ENCODE data around the gene KCND1.
"Not testable (repeated sequence)": the region's sequence is repeated elsewhere in the genome, so short reads cannot be mapped to it uniquely, and the experiment has no call there.

The KCND1 gene

GRCh38 chrX:48983896-48984295 lies 12.3 kb upstream of the KCND1 start:
- DNase-seq (ENCODE audit: low read depth, low spot score), result no peak

GRCh38 chrX:48983081-48983480 lies 11.4 kb upstream of the KCND1 start:
- H3K27me3 ChIP-seq (ENCODE audit: insufficient read depth, insufficient read length), result no peaks in the 10 kb centered on the region
- no peaks in the 10 kb centered on the region for H3K9me3 ChIP-seq (ENCODE audit: insufficient read depth, low read length)
- no peak for DNase-seq (ENCODE audit: low read depth, low spot score)
- H3K4me1 ChIP-seq (ENCODE audit: insufficient read depth, insufficient read length), result no peaks in the 10 kb centered on the region
- no peak overlapping the region for H3K4me3 ChIP-seq (ENCODE audit: insufficient read length, low read depth)
- TF ChIP-seq SUZ12 (IDR thresholded peaks at IDR 0.05; ENCODE audit: extremely low read depth, insufficient read depth, insufficient read length) (no peak), YY1 (IDR thresholded peaks at IDR 0.05; ENCODE audit: insufficient read depth, insufficient read length) (no peak), ZNF274 (IDR thresholded peaks at IDR 0.05; ENCODE audit: low read depth, low read length) (no peak)
- no peak overlapping the region for H3K9ac ChIP-seq (ENCODE audit: insufficient read length, low read depth)
- peaks cover 61% of the 10 kb centered on the region for H3K36me3 ChIP-seq (ENCODE audit: insufficient read depth, insufficient read length, low read length)

More at GRCh38 chrX:48983896-48984295, 12.3 kb upstream of the KCND1 start:
- H3K4me3 ChIP-seq (ENCODE audit: insufficient read length, low read depth), result no peak overlapping the region
- H3K36me3 ChIP-seq (ENCODE audit: insufficient read depth, insufficient read length, low read length), result peaks cover 63% of the 10 kb centered on the region
- no peak overlapping the region for H3K9ac ChIP-seq (ENCODE audit: insufficient read length, low read depth)
- no peaks in the 10 kb centered on the region for H3K27me3 ChIP-seq (ENCODE audit: insufficient read depth, insufficient read length)
- no peaks in the 10 kb centered on the region for H3K4me1 ChIP-seq (ENCODE audit: insufficient read depth, insufficient read length)
- no peaks in the 10 kb centered on the region for H3K9me3 ChIP-seq (ENCODE audit: insufficient read depth, low read length)
- no peak for TF ChIP-seq SUZ12 (IDR thresholded peaks at IDR 0.05; ENCODE audit: extremely low read depth, insufficient read depth, insufficient read length)
- no peak for TF ChIP-seq YY1 (IDR thresholded peaks at IDR 0.05; ENCODE audit: insufficient read depth, insufficient read length)
- TF ChIP-seq ZNF274 (IDR thresholded peaks at IDR 0.05; ENCODE audit: low read depth, low read length), result no peak

- DNase-seq (ENCODE audit: low read depth, low spot score), result no peak
- peaks cover 68% of the 10 kb centered on the region for H3K36me3 ChIP-seq (ENCODE audit: insufficient read depth, insufficient read length, low read length)
- H3K9me3 ChIP-seq (ENCODE audit: insufficient read depth, low read length), result no peaks in the 10 kb centered on the region
- peak overlapping the region; percentile 17 for H3K9ac ChIP-seq (ENCODE audit: insufficient read length, low read depth)
- H3K27me3 ChIP-seq (ENCODE audit: insufficient read depth, insufficient read length), result no peaks in the 10 kb centered on the region
- no peak overlapping the region for H3K4me3 ChIP-seq (ENCODE audit: insufficient read length, low read depth)
- H3K4me1 ChIP-seq (ENCODE audit: insufficient read depth, insufficient read length), result no peaks in the 10 kb centered on the region
- no peak for TF ChIP-seq SUZ12 (IDR thresholded peaks at IDR 0.05; ENCODE audit: extremely low read depth, insufficient read depth, insufficient read length)
- TF ChIP-seq ZNF274 (IDR thresholded peaks at IDR 0.05; ENCODE audit: low read depth, low read length), result no peak
- no peak for TF ChIP-seq YY1 (IDR thresholded peaks at IDR 0.05; ENCODE audit: insufficient read depth, insufficient read length)
Observed at GRCh38 chrX:48981178-48981577, 9.5 kb upstream of the KCND1 start.

GRCh38 chrX:48980341-48980740 lies 8.7 kb upstream of the KCND1 start:
- DNase-seq (ENCODE audit: low read depth, low spot score); H3K9me3 ChIP-seq (ENCODE audit: insufficient read depth, low read length); H3K4me1 ChIP-seq (ENCODE audit: insufficient read depth, insufficient read length); H3K4me3 ChIP-seq (ENCODE audit: insufficient read length, low read depth); H3K9ac ChIP-seq (ENCODE audit: insufficient read length, low read depth); H3K27me3 ChIP-seq (ENCODE audit: insufficient read depth, insufficient read length): not testable (repeated sequence)
- peaks cover 72% of the 10 kb centered on the region for H3K36me3 ChIP-seq (ENCODE audit: insufficient read depth, insufficient read length, low read length)

- H3K9me3 ChIP-seq (ENCODE audit: insufficient read depth, low read length), result no peaks in the 10 kb centered on the region
- no peak overlapping the region for H3K9ac ChIP-seq (ENCODE audit: insufficient read length, low read depth)
- H3K36me3 ChIP-seq (ENCODE audit: insufficient read depth, insufficient read length, low read length), result peaks cover 75% of the 10 kb centered on the region
- H3K27me3 ChIP-seq (ENCODE audit: insufficient read depth, insufficient read length), result no peaks in the 10 kb centered on the region
- DNase-seq (ENCODE audit: low read depth, low spot score), result no peak
- H3K4me3 ChIP-seq (ENCODE audit: insufficient read length, low read depth), result no peak overlapping the region
- H3K4me1 ChIP-seq (ENCODE audit: insufficient read depth, insufficient read length), result no peaks in the 10 kb centered on the region
- TF ChIP-seq YY1 (IDR thresholded peaks at IDR 0.05; ENCODE audit: insufficient read depth, insufficient read length) (no peak), SUZ12 (IDR thresholded peaks at IDR 0.05; ENCODE audit: extremely low read depth, insufficient read depth, insufficient read length) (no peak), ZNF274 (IDR thresholded peaks at IDR 0.05; ENCODE audit: low read depth, low read length) (no peak)
Observed at GRCh38 chrX:48978226-48978625, 6.6 kb upstream of the KCND1 start.

GRCh38 chrX:48976086-48976485 lies 4.4 kb upstream of the KCND1 start:
- Histone ChIP-seq H3K9me3 (ENCODE audit: insufficient read depth, low read length) (no peaks in the 10 kb centered on the region), H3K36me3 (ENCODE audit: insufficient read depth, insufficient read length, low read length) (peaks cover 58% of the 10 kb centered on the region), H3K4me1 (ENCODE audit: insufficient read depth, insufficient read length) (no peaks in the 10 kb centered on the region), H3K9ac (ENCODE audit: insufficient read length, low read depth) (no peak overlapping the region), H3K4me3 (ENCODE audit: insufficient read length, low read depth) (no peak overlapping the region), H3K27me3 (ENCODE audit: insufficient read depth, insufficient read length) (no peaks in the 10 kb centered on the region)
- no peak for TF ChIP-seq YY1 (IDR thresholded peaks at IDR 0.05; ENCODE audit: insufficient read depth, insufficient read length)
- TF ChIP-seq ZNF274 (IDR thresholded peaks at IDR 0.05; ENCODE audit: low read depth, low read length), result no peak
- no peak for TF ChIP-seq SUZ12 (IDR thresholded peaks at IDR 0.05; ENCODE audit: extremely low read depth, insufficient read depth, insufficient read length)
- no peak for DNase-seq (ENCODE audit: low read depth, low spot score)

GRCh38 chrX:48975541-48975940 lies 3.9 kb upstream of the KCND1 start:
- Histone ChIP-seq H3K9me3 (ENCODE audit: insufficient read depth, low read length) (no peaks in the 10 kb centered on the region), H3K9ac (ENCODE audit: insufficient read length, low read depth) (no peak overlapping the region), H3K27me3 (ENCODE audit: insufficient read depth, insufficient read length) (no peaks in the 10 kb centered on the region), H3K4me1 (ENCODE audit: insufficient read depth, insufficient read length) (no peaks in the 10 kb centered on the region), H3K36me3 (ENCODE audit: insufficient read depth, insufficient read length, low read length) (peaks cover 56% of the 10 kb centered on the region), H3K4me3 (ENCODE audit: insufficient read length, low read depth) (no peak overlapping the region)
- TF ChIP-seq YY1 (IDR thresholded peaks at IDR 0.05; ENCODE audit: insufficient read depth, insufficient read length) (no peak), ZNF274 (IDR thresholded peaks at IDR 0.05; ENCODE audit: low read depth, low read length) (no peak), SUZ12 (IDR thresholded peaks at IDR 0.05; ENCODE audit: extremely low read depth, insufficient read depth, insufficient read length) (no peak)
- DNase-seq (ENCODE audit: low read depth, low spot score), result no peak

GRCh38 chrX:48975041-48975440 lies 3.4 kb upstream of the KCND1 start:
- no peaks in the 10 kb centered on the region for H3K4me1 ChIP-seq (ENCODE audit: insufficient read depth, insufficient read length)
- peaks cover 53% of the 10 kb centered on the region for H3K36me3 ChIP-seq (ENCODE audit: insufficient read depth, insufficient read length, low read length)
- no peak overlapping the region for H3K9ac ChIP-seq (ENCODE audit: insufficient read length, low read depth)
- no peaks in the 10 kb centered on the region for H3K27me3 ChIP-seq (ENCODE audit: insufficient read depth, insufficient read length)
- H3K4me3 ChIP-seq (ENCODE audit: insufficient read length, low read depth), result no peak overlapping the region
- DNase-seq (ENCODE audit: low read depth, low spot score), result no peak
- H3K9me3 ChIP-seq (ENCODE audit: insufficient read depth, low read length), result no peaks in the 10 kb centered on the region
- TF ChIP-seq SUZ12 (IDR thresholded peaks at IDR 0.05; ENCODE audit: extremely low read depth, insufficient read depth, insufficient read length) (no peak), ZNF274 (IDR thresholded peaks at IDR 0.05; ENCODE audit: low read depth, low read length) (no peak), YY1 (IDR thresholded peaks at IDR 0.05; ENCODE audit: insufficient read depth, insufficient read length) (no peak)
